ENCODE results near the gene SORCS2.

Gene SORCS2

DNA sequence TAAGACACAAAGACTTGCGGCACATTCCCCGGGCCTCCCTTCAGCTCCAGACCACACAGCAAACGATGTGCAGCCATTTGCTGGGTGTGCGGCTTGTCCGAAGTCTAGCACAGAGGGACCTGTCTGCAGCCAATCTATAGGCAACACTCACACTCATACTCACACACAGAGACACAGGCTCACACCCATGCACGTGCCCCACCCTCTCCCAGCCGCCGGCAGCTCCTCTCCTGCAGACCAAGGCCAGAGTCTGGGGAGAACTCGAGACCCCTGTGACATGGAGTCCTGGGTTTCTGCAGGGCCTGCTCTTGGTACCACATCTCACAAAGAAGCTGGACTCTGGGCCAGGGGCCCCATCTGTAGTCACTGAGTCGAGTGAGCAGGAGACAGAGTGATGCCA lies 487.8 kb downstream of the SORCS2 start:
- Histone ChIP-seq H3K27me3 (ENCODE audit: control insufficient read depth, insufficient read depth, low read length) (no peaks in the 10 kb centered on the region), H3K36me3 (ENCODE audit: control insufficient read depth, insufficient read depth, low read length) (no peaks in the 10 kb centered on the region), H3K4me3 (ENCODE audit: low read depth, low read length) (no peak overlapping the region), H3K9ac (ENCODE audit: low read depth, low read length) (no peak overlapping the region), H3K27ac (ENCODE audit: low read depth, low read length) (no peak overlapping the region), H3K4me1 (ENCODE audit: control insufficient read depth, insufficient read depth, low read length) (no peaks in the 10 kb centered on the region), H3K9me3 (ENCODE audit: control insufficient read depth, insufficient read depth, low read length) (peaks cover 8% of the 10 kb centered on the region; the same call in 1 of the 2 replicates)

DNA sequence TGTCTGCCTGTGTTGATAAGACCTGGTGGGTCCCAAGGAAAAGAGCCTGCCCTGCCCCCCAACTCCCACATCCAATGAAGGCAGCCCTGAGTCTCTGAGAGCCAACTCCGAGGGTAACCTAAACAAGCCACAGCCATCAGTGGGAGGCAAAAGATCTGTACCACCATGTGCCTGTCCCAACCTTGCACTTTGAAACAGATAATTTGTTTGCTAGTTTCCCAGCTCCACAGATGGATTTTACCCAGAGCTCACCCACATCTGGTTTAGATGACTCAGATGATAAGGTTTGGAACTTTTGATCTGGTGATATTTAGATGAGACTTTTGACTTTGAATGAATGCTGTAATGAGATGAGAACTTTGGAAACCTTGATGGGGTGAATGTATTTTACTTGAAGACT lies 488.4 kb downstream of the SORCS2 start:
- H3K27me3 ChIP-seq (ENCODE audit: control insufficient read depth, insufficient read depth, low read length): no peaks in the 10 kb centered on the region
- no peak overlapping the region for H3K9ac ChIP-seq (ENCODE audit: low read depth, low read length)
- H3K36me3 ChIP-seq (ENCODE audit: control insufficient read depth, insufficient read depth, low read length): no peaks in the 10 kb centered on the region
- H3K4me1 ChIP-seq (ENCODE audit: control insufficient read depth, insufficient read depth, low read length): no peaks in the 10 kb centered on the region
- H3K4me3 ChIP-seq (ENCODE audit: low read depth, low read length): no peak overlapping the region
- no peak overlapping the region for H3K27ac ChIP-seq (ENCODE audit: low read depth, low read length)
- H3K9me3 ChIP-seq (ENCODE audit: control insufficient read depth, insufficient read depth, low read length): peaks cover 8% of the 10 kb centered on the region; the same call in 1 of the 2 replicates

DNA sequence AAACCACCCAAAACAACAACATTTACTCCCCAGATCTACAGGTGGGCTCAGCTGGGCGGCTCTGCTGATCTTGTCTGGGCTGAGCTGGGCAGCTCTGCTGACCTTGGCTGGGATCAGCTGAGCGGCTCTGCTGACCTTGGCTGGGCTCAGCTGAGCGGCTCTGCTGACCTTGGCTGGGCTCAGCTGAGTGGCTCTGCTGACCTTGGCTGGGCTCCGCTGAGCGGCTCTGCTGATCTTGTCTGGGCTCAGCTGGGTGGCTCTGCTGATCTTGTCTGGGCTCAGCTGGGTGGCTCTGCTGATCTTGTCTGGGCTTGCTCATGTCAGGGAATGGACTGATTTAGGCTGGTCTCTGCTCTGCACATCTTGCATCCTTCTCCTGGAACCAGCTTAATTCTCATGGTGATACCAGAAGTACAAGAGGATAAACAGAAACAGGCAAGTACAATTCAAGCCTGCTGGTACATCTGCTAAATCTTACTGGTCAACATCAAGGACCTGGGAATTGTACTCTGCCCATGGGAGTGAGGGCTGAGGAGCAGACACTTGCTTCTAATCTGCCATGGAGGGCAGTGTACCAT lies 490.9 kb downstream of the SORCS2 start:
- Histone ChIP-seq H3K27ac (ENCODE audit: low read depth, low read length) (no peak overlapping the region), H3K4me3 (ENCODE audit: low read depth, low read length) (no peak overlapping the region), H3K4me1 (ENCODE audit: control insufficient read depth, insufficient read depth, low read length) (no peaks in the 10 kb centered on the region), H3K36me3 (ENCODE audit: control insufficient read depth, insufficient read depth, low read length) (no peaks in the 10 kb centered on the region), H3K9ac (ENCODE audit: low read depth, low read length) (no peak overlapping the region), H3K27me3 (ENCODE audit: control insufficient read depth, insufficient read depth, low read length) (no peaks in the 10 kb centered on the region), H3K9me3 (ENCODE audit: control insufficient read depth, insufficient read depth, low read length) (peaks cover 8% of the 10 kb centered on the region; the same call in 1 of the 2 replicates)

DNA sequence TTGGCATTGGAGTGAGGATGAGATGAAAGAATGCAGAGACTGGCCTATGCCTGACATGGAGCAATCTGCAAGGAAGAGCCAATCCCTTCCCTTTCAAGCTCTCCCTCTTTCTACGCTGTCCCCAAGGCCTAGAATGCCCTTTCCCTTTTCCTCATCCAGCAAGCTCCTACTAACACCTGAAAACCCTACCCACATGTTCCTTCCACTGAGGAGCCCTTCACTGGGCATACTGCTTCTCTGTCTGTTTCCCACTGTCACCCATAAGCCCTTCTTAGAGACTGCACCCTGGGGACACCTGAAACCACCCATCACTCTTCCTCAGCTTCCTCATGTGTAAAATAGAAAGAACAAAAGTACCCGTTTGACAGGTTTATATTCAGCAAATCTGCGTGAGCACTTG lies 492.0 kb downstream of the SORCS2 start:
- Histone ChIP-seq H3K36me3 (ENCODE audit: control insufficient read depth, insufficient read depth, low read length) (no peaks in the 10 kb centered on the region), H3K27ac (ENCODE audit: low read depth, low read length) (no peak overlapping the region), H3K4me3 (ENCODE audit: low read depth, low read length) (no peak overlapping the region), H3K9me3 (ENCODE audit: control insufficient read depth, insufficient read depth, low read length) (peaks cover 8% of the 10 kb centered on the region; the same call in 1 of the 2 replicates), H3K9ac (ENCODE audit: low read depth, low read length) (no peak overlapping the region), H3K4me1 (ENCODE audit: control insufficient read depth, insufficient read depth, low read length) (no peaks in the 10 kb centered on the region), H3K27me3 (ENCODE audit: control insufficient read depth, insufficient read depth, low read length) (no peaks in the 10 kb centered on the region)

DNA sequence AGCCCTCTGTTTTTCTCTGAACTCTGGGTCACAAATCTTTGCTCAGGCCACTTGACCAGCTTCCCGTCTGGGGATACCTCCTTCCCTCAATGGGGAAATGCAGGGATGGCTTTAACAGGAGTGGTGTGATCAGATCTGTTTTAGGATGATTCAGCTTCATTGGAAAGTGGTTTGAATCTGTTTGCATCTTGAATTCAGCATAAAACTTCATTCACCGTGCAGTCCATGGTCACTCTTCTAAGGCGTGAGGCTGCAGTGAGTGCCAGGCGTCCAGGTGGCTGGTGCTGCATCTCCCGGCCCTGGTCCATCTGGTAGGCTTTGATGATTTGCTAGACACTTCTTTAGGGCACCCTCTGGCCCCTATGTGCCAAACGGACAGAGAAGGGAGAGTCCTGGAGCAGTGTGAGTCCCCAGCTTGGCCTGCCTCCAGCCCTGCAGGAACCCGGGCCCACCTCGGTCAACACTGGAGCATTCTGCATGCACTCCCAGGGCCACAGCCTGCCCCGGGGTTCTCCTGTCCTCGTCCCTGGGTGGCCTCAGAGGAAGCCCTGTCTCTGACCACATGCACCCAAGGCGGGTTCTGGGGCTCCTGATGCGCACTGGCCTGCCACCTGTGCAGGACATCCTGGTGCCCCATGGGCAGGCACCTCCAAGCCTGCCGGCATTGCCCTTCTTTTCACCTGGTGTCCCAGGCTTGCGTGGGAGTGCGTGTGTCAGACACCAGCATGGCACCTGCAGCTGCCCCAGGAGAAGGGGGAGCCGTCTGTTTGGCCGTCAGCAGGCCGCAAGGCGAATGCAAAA lies 493.9 kb downstream of the SORCS2 start:
- no peak overlapping the region for H3K9ac ChIP-seq (ENCODE audit: low read depth, low read length)
- H3K4me1 ChIP-seq (ENCODE audit: control insufficient read depth, insufficient read depth, low read length): no peaks in the 10 kb centered on the region
- no peaks in the 10 kb centered on the region for H3K27me3 ChIP-seq (ENCODE audit: control insufficient read depth, insufficient read depth, low read length)
- H3K36me3 ChIP-seq (ENCODE audit: control insufficient read depth, insufficient read depth, low read length): no peaks in the 10 kb centered on the region
- H3K4me3 ChIP-seq (ENCODE audit: low read depth, low read length): no peak overlapping the region
- no peak overlapping the region for H3K27ac ChIP-seq (ENCODE audit: low read depth, low read length)
- peaks cover 8% of the 10 kb centered on the region; the same call in 1 of the 2 replicates for H3K9me3 ChIP-seq (ENCODE audit: control insufficient read depth, insufficient read depth, low read length)

DNA sequence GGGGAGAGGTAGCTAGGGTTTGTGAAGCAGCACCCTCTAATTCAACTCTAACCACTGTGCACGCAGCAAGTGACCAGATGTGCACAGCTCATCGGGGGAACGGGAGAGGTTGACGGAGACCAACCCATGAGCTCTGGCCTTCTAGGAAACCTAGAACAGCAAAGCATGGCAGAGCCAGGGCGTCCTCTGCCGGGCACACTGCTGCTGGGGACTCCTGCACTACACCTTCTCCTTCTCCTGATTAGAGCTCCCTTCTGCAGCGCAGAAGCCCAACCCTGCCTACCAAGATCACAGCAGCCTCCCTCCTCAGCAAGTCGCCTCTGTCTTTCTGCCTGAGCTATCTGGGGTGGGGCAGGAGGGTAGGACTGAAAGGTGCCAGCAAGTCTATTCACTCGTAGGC lies 494.7 kb downstream of the SORCS2 start:
- peaks cover 8% of the 10 kb centered on the region; the same call in 1 of the 2 replicates for H3K9me3 ChIP-seq (ENCODE audit: control insufficient read depth, insufficient read depth, low read length)
- no peaks in the 10 kb centered on the region for H3K36me3 ChIP-seq (ENCODE audit: control insufficient read depth, insufficient read depth, low read length)
- no peak overlapping the region for H3K9ac ChIP-seq (ENCODE audit: low read depth, low read length)
- H3K4me1 ChIP-seq (ENCODE audit: control insufficient read depth, insufficient read depth, low read length): no peaks in the 10 kb centered on the region
- no peak overlapping the region for H3K4me3 ChIP-seq (ENCODE audit: low read depth, low read length)
- no peak overlapping the region for H3K27ac ChIP-seq (ENCODE audit: low read depth, low read length)
- H3K27me3 ChIP-seq (ENCODE audit: control insufficient read depth, insufficient read depth, low read length): no peaks in the 10 kb centered on the region

DNA sequence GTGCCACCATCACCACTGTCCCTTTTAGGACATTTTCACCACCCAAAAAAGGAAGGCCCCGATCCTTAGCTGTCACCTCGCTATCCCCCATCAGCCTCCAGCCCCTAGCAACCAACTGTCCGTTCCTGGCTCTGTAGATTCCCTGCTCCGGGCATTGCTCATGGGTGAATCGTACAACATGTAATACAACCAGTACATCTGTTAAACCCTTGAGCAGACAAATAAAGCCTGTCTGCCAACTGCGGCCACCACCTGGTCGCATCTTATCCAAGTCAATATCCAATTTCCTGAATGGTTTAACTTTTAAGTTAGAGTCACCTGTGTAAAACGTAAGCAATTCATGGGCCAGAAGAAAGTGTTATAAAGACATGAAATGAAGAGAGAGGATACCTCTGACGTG lies 495.5 kb downstream of the SORCS2 start:
- no peak overlapping the region for H3K4me3 ChIP-seq (ENCODE audit: low read depth, low read length)
- H3K27ac ChIP-seq (ENCODE audit: low read depth, low read length): no peak overlapping the region
- H3K27me3 ChIP-seq (ENCODE audit: control insufficient read depth, insufficient read depth, low read length): no peaks in the 10 kb centered on the region
- H3K9ac ChIP-seq (ENCODE audit: low read depth, low read length): no peak overlapping the region
- no peaks in the 10 kb centered on the region for H3K36me3 ChIP-seq (ENCODE audit: control insufficient read depth, insufficient read depth, low read length)
- H3K9me3 ChIP-seq (ENCODE audit: control insufficient read depth, insufficient read depth, low read length): peaks cover 8% of the 10 kb centered on the region; the same call in 1 of the 2 replicates
- H3K4me1 ChIP-seq (ENCODE audit: control insufficient read depth, insufficient read depth, low read length): no peaks in the 10 kb centered on the region

DNA sequence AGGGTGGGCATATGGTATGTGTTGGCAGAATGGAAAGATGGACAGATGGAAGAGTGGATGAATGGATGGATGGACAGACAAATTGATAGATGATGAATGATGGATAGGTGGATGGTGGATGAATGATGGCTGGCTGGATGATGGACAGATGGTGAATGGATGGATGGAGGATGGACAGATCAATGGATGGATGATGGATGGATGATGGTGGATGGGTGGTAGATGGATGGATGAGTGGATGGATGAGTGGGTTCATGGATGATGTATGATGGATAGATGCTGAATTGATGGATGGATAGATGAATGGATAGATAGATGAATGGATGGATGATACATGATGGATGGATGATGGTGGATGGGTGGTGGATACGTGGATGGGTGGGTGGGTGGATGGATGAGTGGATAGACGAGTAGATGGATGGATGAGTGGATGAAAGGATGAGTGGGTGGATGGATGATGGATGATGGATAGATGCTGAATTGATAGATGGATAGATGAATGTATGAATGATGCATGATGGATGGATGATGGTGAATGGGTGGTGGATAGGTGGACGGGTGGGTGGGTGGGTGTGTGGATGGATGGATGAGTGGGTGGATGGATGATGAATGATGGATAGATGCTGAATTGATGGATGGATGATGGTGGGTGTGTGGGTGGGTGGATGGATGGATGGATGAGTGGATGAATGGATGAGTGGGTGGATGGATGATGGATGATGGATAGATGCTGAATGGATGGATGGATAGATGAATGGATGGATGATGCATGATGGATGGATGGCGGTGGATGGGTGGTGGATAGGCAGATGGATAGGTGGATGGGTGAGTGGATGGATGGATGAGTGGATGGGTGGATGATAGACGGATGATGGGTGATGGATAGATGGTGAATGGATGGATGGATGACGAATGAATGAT lies 497.7 kb downstream of the SORCS2 start:
- H3K27me3 ChIP-seq (ENCODE audit: control insufficient read depth, insufficient read depth, low read length): no peaks in the 10 kb centered on the region
- no peaks in the 10 kb centered on the region for H3K36me3 ChIP-seq (ENCODE audit: control insufficient read depth, insufficient read depth, low read length)
- H3K9ac ChIP-seq (ENCODE audit: low read depth, low read length): no peak overlapping the region
- H3K4me3 ChIP-seq (ENCODE audit: low read depth, low read length): no peak overlapping the region
- no peaks in the 10 kb centered on the region for H3K4me1 ChIP-seq (ENCODE audit: control insufficient read depth, insufficient read depth, low read length)
- H3K9me3 ChIP-seq (ENCODE audit: control insufficient read depth, insufficient read depth, low read length): no peaks in the 10 kb centered on the region
- no peak overlapping the region for H3K27ac ChIP-seq (ENCODE audit: low read depth, low read length)

DNA sequence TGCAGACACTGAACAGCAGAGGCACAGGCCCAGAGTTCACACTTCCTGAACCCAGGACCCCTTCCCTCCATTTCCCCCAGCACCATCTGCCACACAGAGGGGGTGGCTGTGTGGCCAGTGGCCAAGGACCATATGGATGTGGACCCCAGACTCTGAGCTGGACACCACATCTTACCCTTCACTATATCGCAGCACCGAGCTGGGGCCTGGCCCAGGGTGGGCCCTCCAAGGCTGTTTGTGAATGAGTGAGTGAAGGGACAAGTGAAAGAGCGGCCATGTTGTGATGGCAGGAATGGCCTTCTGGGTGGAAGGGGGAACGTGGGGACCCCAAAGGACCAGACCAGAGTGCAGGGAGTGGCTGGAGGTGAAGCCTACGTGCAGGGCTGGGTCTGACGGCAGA lies 498.7 kb downstream of the SORCS2 start:
- H3K4me1 ChIP-seq (ENCODE audit: control insufficient read depth, insufficient read depth, low read length): no peaks in the 10 kb centered on the region
- H3K27ac ChIP-seq (ENCODE audit: low read depth, low read length): no peak overlapping the region
- no peak overlapping the region for H3K4me3 ChIP-seq (ENCODE audit: low read depth, low read length)
- H3K27me3 ChIP-seq (ENCODE audit: control insufficient read depth, insufficient read depth, low read length): no peaks in the 10 kb centered on the region
- H3K9ac ChIP-seq (ENCODE audit: low read depth, low read length): no peak overlapping the region
- H3K36me3 ChIP-seq (ENCODE audit: control insufficient read depth, insufficient read depth, low read length): no peaks in the 10 kb centered on the region
- no peaks in the 10 kb centered on the region for H3K9me3 ChIP-seq (ENCODE audit: control insufficient read depth, insufficient read depth, low read length)

DNA sequence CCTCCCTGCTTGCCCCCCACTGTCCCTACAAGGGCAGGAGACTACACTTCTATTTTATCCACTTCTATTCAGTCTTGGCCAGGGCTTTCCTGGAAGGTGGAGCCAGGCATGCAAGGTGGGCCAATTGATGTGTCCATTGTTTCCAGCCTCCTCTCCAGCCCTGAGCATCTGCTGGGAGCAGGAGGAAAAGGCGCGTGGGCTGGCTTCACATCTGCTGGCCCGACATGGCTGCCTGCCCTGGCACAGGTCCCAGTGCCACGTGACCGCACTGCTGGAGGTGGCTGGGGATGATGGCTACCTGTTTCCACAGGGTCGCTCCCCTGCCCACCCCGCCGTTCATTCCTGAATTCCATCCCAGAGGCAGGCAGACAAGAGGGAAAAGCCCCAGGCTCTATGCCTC lies 499.6 kb downstream of the SORCS2 start:
- Histone ChIP-seq H3K4me1 (ENCODE audit: control insufficient read depth, insufficient read depth, low read length) (no peaks in the 10 kb centered on the region), H3K27me3 (ENCODE audit: control insufficient read depth, insufficient read depth, low read length) (no peaks in the 10 kb centered on the region), H3K9ac (ENCODE audit: low read depth, low read length) (no peak overlapping the region), H3K9me3 (ENCODE audit: control insufficient read depth, insufficient read depth, low read length) (no peaks in the 10 kb centered on the region), H3K36me3 (ENCODE audit: control insufficient read depth, insufficient read depth, low read length) (no peaks in the 10 kb centered on the region), H3K27ac (ENCODE audit: low read depth, low read length) (no peak overlapping the region), H3K4me3 (ENCODE audit: low read depth, low read length) (no peak overlapping the region)

Data from HUES48 (cell line).